Type B pancreatic cell (in vitro differentiated cells): ENCODE measurements around the gene GRIK1. TPM values are rescaled to one million over a fixed set of nuclear protein-coding genes. Genes with fewer than 3 reads are reported as not detected.

Experiments
- DNase-seq: peaks from one replicate; pipeline ENCODE4 v3.0.0; 2021; ENCODE audit warnings: mixed read lengths; ENCODE audit not compliant: unreplicated experiment; ENCODE audit errors: extremely low spot score
- H3K27ac Mint-ChIP-seq: 2 replicates; pipeline ENCODE4 v1.8.0; 2021; ENCODE audit warnings: mild to moderate bottlenecking, mixed read lengths
- H3K27me3 Mint-ChIP-seq: 2 replicates; pipeline ENCODE4 v1.8.0; 2021; ENCODE audit warnings: mixed read lengths
- H3K36me3 Mint-ChIP-seq: 2 replicates; pipeline ENCODE4 v1.8.0; 2021; ENCODE audit warnings: mixed read lengths
- H3K4me1 Mint-ChIP-seq: one replicate; pipeline ENCODE4 v1.8.0; 2021; ENCODE audit warnings: mixed read lengths; ENCODE audit not compliant: unreplicated experiment
- H3K4me3 Mint-ChIP-seq: 2 replicates; pipeline ENCODE4 v1.8.0; 2021; ENCODE audit warnings: mild to moderate bottlenecking, mixed read lengths
- H3K9me3 Mint-ChIP-seq: 2 replicates; pipeline ENCODE4 v1.8.0; 2021; ENCODE audit warnings: mixed read lengths
- CTCF ChIP-seq: fragments of 200-600 bp; sonication (generic); conservative IDR thresholded peaks from 2 replicates; pipeline ENCODE4 v1.5.0; 2021; ENCODE audit warnings: antibody characterized with exemption, mild to moderate bottlenecking
- total RNA-seq: library from RNA; stranded (reverse); gene quantifications from 2 replicates; pipeline ENCODE4 v1.2.1, GENCODE V29; 2021; ENCODE audit warnings: low replicate concordance

Gene GRIK1
- total RNA-seq, 1 donor from 2014 or later = 6.1 TPM

- Mint-ChIP-seq H3K4me1 (peaks cover 4% of the 10 kb centered on the region), H3K27me3 (peaks cover 5% of the 10 kb centered on the region), H3K36me3 (no peaks in the 10 kb centered on the region), H3K4me3 (no peak overlapping the region), H3K27ac (no peak overlapping the region), H3K9me3 (peaks cover 5% of the 10 kb centered on the region)
- no peak for DNase-seq
- TF ChIP-seq CTCF = no peak
Measured at GRCh38 chr21:29805105-29805504, 134.7 kb downstream of the GRIK1 start.

- peaks cover 5% of the 10 kb centered on the region for H3K27me3 Mint-ChIP-seq
- no peaks in the 10 kb centered on the region for H3K4me1 Mint-ChIP-seq
- H3K4me3 Mint-ChIP-seq = no peak overlapping the region
- no peaks in the 10 kb centered on the region for H3K36me3 Mint-ChIP-seq
- peaks cover 13% of the 10 kb centered on the region for H3K9me3 Mint-ChIP-seq
- no peak overlapping the region for H3K27ac Mint-ChIP-seq
- no peak for DNase-seq
- no peak for TF ChIP-seq CTCF
Measured at GRCh38 chr21:29803191-29803590, 136.6 kb downstream of the GRIK1 start.

DNA sequence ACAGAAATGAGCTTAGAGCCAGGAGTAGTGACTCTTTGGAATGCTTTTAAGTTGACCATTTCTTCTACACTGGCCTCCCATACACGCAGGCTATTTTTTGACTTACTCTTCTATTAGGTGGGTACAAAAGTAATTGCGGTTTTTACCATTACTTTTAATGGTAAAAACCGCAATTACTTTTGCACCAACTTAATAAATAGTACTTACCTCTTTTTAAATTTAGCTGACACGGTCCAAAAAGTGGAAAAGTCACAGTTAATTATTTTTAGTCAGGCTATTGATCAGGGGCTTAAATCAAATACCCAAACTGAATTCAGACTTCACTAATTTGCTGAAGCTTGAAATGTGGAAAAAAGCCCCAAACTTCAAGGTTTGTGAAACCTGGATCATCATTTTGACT, 138.7 kb downstream of the GRIK1 start:
- H3K27ac Mint-ChIP-seq = no peak overlapping the region
- H3K4me1 Mint-ChIP-seq = no peaks in the 10 kb centered on the region
- H3K27me3 Mint-ChIP-seq = peaks cover 5% of the 10 kb centered on the region
- peaks cover 13% of the 10 kb centered on the region for H3K9me3 Mint-ChIP-seq
- no peaks in the 10 kb centered on the region for H3K36me3 Mint-ChIP-seq
- DNase-seq = no peak
- H3K4me3 Mint-ChIP-seq = no peak overlapping the region
- TF ChIP-seq CTCF = no peak

- Mint-ChIP-seq H3K27me3 (peaks cover 5% of the 10 kb centered on the region), H3K27ac (no peak overlapping the region)
Measured at GRCh38 chr21:29800056-29800455, 139.7 kb downstream of the GRIK1 start.

DNA sequence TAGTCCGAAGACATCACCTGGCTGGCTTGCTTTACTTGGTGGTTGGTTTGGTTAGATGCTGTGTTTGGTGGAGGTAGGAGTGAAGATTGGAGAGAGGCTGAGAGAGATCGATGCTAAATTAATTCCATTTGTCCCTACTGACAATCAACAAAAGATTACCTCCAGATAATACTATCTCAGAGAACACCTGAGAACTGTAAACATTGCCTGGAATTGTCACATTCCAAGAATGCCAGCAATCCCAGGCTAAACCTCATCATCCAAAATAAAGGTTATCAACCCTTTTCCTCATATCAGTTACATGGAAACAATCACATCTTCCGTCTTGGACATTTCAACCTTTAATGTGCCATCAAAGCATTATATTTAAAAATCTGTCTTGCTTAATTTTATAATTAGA, 141.0 kb downstream of the GRIK1 start:
- no peaks in the 10 kb centered on the region for H3K36me3 Mint-ChIP-seq
- H3K4me3 Mint-ChIP-seq = no peak overlapping the region
- no peak for DNase-seq
- H3K27me3 Mint-ChIP-seq = peaks cover 5% of the 10 kb centered on the region
- H3K9me3 Mint-ChIP-seq = peaks cover 13% of the 10 kb centered on the region
- no peak for TF ChIP-seq CTCF
- H3K4me1 Mint-ChIP-seq = no peaks in the 10 kb centered on the region
- no peak overlapping the region for H3K27ac Mint-ChIP-seq

More at GRCh38 chr21:29800056-29800455, 139.7 kb downstream of the GRIK1 start:
- Mint-ChIP-seq H3K4me1 (no peaks in the 10 kb centered on the region), H3K9me3 (peaks cover 13% of the 10 kb centered on the region), H3K36me3 (no peaks in the 10 kb centered on the region), H3K4me3 (no peak overlapping the region)
- no peak for DNase-seq
- TF ChIP-seq CTCF = no peak

- H3K4me1 Mint-ChIP-seq = no peaks in the 10 kb centered on the region
- DNase-seq = no peak
Measured at GRCh38 chr21:29797155-29797554, 142.6 kb downstream of the GRIK1 start.

More at GRCh38 chr21:29797155-29797554, 142.6 kb downstream of the GRIK1 start:
- H3K4me3 Mint-ChIP-seq = no peak overlapping the region
- H3K9me3 Mint-ChIP-seq = peaks cover 13% of the 10 kb centered on the region
- peaks cover 5% of the 10 kb centered on the region for H3K27me3 Mint-ChIP-seq
- no peaks in the 10 kb centered on the region for H3K36me3 Mint-ChIP-seq
- no peak for TF ChIP-seq CTCF
- no peak overlapping the region for H3K27ac Mint-ChIP-seq
